ENCODE data around the gene EPS15.

DNA sequence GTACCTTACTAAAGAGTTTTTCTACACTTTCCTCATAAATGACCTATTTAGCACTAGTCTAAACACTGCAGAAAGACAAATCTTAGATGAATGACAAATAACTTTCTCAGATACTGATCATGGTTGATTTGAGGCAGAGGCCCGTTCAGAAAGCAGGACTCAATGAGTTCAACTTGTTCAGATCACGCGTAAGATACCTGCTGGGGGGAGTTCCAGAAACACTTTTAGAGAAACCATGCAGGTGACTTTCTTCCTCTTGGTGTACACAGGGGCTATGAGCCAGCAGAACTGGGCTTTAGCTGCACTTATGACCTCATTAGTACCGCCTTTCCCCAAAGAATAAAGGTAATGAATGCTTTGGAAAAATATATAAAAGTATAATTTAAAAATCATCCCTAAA is 149.9 kb downstream of the EPS15 start:
- TF ChIP-seq, protein P1, sequence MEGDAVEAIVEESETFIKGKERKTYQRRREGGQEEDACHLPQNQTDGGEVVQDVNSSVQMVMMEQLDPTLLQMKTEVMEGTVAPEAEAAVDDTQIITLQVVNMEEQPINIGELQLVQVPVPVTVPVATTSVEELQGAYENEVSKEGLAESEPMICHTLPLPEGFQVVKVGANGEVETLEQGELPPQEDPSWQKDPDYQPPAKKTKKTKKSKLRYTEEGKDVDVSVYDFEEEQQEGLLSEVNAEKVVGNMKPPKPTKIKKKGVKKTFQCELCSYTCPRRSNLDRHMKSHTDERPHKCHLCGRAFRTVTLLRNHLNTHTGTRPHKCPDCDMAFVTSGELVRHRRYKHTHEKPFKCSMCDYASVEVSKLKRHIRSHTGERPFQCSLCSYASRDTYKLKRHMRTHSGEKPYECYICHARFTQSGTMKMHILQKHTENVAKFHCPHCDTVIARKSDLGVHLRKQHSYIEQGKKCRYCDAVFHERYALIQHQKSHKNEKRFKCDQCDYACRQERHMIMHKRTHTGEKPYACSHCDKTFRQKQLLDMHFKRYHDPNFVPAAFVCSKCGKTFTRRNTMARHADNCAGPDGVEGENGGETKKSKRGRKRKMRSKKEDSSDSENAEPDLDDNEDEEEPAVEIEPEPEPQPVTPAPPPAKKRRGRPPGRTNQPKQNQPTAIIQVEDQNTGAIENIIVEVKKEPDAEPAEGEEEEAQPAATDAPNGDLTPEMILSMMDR (IDR thresholded peaks at IDR 0.05; ENCODE audit: control extremely low read depth in 1 of 3, insufficient read depth in 1 of 3, low read depth in 1 of 3, low read length in 3 of 3): no peak
- TF ChIP-seq POLR2A (IDR thresholded peaks at IDR 0.05; ENCODE audit: control extremely low read depth in 1 of 2, low read depth in 2 of 2, low read length in 2 of 2): no peak
- TF ChIP-seq EP300 (IDR thresholded peaks at IDR 0.05; ENCODE audit: borderline replicate concordance in 1 of 2, low read depth in 2 of 2, low read length in 2 of 2): no peak
- no peak for TF ChIP-seq SIN3A (conservative IDR thresholded peaks at IDR 0.05 in 1 of 2, IDR thresholded peaks at IDR 0.05 in 1 of 2; ENCODE audit: low read depth in 1 of 2, low read length in 2 of 2)
- TF ChIP-seq KDM1A (IDR thresholded peaks at IDR 0.05; ENCODE audit: borderline replicate concordance, low read length): no peak
- no peak for TF ChIP-seq CHD2 (IDR thresholded peaks at IDR 0.05; ENCODE audit: low read length)

All from H1 (cell line).